Globus pallidus (tissue), 1 donor: Measurements from ENCODE around the gene IL16.

Source experiments
- DNase-seq: peaks from one replicate; pipeline ENCODE4 v3.0.0-alpha.2; 2015; ENCODE audit warnings: low spot score

The IL16 gene

DNA sequence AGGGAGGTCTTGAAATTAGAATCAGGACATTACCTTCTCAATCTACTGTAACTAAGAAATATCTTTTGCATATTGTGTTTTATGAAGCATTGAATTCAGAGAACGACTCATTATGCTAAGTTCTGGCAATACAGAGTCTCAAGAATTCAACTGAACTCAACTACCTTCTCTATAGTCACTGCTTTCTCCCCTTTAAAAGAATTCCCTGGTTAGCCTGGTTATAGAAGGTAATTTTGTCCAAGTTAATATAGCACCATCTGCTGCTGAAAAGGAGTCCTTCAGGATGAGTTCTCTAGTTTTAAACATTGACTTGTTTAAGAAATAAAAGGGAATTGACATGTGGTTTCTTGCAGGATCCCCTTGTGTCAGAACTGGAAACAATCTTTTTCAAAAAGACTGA lies 60.2 kb downstream of the IL16 start:
- DNase-seq: peak; percentile 11

DNA sequence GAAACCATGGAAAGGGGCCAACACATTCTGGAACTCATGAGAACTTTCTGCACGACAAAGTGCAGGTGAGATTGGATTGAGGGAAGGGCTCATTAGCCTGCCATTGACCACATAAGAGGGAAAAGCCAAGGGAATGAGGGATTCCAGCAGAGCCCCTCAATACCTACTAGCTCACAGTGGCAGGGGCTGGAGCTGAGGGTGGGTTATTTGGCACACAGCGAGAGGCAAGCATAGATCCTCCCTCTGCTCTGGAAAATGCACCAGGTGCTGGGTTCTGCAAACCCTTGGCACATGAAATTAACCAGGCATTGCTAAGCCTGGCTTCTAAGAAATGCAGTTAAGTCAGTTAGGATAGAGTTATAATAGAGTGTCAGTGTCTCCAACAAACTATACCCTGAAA lies 60.8 kb downstream of the IL16 start:
- DNase-seq: no peak

DNA sequence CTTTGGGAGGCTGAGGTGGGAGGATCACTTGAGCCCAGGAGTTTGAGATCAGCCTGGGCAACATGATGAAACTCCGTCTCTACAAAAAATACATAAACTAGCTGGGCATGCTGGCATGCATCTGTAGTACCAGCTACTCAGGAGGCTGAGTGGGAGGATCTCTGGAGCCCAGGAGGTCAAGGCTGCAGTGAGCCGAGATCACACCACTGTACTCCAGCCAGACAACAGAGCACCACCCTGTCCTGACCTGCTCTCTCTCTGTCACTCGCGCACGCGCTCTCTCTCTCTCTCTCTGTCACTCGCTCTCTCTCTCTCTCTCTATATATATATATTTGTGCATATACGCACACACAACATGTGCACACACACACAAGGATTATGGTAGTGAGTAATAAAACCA lies 61.8 kb downstream of the IL16 start:
- no peak for DNase-seq

DNA sequence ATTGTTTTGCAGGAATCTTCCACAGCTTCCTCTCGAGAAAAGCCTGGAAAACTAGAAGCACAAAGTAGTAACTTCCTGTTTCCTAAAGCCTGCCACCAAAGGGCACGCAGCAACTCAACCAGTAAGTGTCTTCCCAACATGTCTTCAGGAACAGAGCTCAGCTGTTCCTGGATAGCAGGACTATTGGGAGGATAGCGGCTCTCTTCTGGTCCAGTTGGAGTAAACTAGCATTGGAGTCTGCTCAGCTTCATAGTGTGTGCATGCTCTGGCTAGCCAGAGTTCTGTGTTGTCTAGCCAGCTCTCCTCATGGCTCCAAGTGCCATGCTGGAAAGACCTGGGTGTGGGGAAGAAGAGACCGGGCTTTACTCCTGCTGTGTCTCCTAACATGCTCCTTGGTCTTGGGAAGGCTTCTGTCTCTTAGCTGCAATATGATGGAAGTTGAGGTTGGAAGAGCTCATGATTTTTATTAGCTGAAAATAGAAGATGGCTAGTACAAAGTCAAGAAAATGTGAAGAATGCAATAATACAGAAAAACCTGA lies 63.1 kb downstream of the IL16 start:
- DNase-seq: no peak

DNA sequence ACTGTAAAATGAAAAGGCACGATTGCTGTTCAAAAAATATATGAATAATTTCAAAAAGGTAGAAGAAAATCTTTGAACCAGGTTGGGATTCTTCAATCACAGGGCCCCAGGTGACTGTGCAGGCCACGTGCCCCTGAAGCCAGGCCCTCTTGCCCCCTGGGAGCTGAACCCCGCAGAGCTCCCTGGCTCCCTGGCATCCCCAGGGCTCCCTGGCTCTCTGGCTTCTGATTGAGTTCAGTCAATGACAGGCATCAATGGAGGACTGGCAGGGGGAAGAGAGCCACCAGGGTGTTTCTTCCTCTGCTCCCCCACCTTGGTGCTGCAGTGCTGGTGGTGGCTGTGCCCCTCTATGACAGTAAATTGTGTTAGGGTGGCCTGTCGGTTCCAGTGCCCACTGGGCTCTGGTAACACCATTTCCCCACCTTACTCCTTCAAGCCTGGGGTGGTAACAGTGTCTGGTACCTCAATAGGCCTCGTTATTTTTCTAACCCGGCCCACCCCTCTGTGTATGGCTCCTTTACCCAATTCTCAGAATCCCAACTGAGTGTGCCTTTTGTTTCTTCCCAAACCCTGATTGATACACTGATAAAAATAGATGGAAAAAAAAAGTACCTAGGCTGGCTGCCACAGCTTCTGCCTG lies 64.6 kb downstream of the IL16 start:
- DNase-seq: no peak

DNA sequence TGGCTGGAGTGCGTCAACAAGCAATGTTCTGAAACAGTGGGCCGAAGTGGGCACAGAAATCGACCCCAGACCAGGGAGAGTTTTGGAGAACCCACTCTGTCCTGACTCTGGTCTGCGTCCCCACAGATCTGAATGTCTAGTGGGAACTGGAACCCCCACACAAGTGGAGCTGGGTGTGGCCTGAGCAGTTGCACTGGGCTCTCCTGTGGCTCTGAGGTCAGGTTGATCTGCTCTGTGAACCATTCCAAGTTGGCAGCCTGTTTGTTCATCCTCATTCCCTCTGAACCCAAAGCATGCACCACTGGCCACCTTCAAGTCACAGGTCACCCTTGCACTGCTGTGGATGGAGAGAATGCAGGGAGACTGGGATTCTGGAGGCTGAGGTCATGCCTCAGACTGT lies 66.8 kb downstream of the IL16 start:
- no peak for DNase-seq

DNA sequence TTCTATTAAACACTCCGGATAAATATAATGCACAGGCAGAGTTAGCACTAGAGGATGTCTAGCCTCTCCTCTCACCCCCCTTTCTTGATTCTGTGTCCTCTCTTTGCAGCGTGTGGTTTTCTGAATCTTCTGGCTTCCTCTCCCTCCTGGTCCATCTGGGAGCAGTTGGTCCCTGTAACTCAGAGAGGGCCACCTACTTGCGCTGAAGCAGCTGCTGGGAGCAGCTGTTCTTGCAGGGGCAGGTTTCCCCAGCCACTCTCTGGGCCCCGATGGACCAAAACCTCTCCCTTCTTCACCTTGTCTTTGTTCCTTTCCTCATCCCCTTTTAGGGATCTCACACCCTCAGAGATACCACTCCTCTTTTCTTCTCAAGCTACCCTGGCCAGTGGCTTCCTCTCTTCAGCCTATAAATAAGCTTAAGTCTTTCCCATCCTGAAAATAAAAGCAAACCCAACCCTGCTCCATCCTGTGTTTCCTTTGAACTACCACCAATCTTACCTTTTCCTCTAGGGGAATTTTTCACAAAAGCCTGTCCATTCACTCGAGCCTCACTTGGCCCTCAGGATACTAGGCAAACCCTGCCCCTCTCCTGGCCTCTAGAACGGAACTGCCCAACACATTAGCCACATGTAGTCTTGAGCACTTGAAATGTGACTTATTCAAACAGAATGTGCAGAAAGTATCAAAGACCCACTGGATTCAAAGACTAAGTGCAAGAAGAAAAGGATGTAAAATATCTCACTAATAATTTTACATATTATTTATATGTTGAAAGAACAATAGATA lies 67.6 kb downstream of the IL16 start:
- no peak for DNase-seq

DNA sequence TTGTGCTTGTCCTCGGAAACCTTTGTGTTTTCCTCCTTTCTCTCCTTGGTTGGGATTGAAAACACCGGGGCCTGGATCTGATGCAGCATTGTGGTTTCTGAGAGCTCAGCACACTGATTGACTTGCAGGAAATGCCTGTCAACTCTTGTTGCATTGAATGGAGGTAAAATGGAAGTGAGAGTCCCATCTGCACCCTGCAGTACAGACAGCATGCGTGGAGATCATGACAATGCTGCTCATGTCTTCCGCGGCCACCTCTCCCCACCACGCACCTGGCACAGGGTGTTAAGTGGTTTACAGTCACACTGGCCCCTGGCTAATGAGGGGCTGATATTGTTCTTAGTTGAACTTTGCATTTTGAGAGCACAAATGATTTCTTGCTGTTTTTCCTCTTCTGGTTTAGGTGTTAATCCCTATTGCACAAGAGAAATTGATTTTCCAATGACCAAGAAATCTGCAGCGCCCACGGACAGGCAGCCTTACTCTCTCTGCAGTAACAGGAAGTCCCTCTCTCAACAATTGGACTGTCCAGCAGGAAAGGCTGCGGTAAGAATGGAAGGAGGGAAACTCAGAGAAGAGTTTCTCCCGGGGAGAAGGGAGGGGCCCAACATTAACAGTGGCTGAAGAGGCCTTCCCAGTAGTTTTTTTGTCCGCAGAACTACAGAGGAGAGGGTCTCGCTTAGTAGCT lies 68.7 kb downstream of the IL16 start:
- no peak for DNase-seq

DNA sequence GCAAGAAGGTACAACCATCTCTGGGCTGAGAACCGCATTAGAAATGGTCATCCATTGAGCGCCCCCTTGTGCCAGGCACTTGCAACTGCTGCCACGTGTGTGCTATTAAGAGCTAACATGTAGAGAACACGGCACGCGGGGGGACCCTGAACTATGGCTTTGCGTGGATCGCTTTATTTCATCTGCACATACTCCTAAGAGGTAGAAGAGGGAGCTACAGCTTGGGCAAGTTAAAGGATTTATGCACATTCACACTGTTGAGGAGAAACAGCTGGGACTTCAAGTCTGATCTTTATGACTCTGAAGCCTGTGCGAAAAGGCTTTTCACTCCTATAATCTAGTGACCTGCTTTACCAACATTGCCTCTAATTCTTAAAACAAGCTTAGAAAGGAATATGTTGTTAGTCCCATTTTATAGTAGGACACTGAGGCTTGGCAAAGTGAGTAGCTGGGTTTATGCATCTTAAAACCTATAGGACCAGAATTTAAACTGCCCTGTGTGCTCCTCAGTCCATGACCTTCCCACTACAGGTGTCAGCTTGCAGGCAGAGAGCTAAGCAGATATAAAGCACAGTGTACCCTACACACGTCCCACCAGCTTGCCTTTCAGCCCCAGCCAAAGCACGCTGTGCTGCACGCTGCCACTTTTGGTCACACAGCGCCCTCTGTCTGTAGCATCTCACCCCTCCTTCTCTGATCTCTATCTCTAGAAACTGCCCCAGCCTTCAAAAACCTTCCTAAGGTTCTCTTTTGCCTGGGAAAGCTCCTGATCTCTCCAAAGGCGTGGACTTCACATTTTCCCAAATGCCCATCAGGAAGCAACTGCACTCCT lies 69.5 kb downstream of the IL16 start:
- DNase-seq: peak; percentile 77

DNA sequence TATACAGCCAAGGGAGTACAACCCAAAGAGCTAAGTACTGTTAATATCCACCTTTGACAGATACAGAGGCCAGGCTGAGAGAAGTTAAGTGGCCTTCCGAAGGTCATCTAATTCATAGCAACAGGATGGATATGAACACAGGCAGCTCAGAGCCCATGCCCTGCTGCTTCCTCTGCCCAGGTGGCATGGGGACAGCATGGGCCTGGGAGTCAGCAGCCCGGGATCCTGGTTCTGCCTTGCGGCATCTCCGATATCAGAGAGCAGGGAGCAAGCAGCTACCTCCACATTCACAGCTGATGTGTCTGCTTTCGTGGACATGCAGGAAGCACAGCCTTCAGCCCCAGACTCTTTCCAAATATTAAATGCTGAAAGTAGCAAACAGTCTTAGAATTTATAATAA lies 71.7 kb downstream of the IL16 start:
- no peak for DNase-seq

DNA sequence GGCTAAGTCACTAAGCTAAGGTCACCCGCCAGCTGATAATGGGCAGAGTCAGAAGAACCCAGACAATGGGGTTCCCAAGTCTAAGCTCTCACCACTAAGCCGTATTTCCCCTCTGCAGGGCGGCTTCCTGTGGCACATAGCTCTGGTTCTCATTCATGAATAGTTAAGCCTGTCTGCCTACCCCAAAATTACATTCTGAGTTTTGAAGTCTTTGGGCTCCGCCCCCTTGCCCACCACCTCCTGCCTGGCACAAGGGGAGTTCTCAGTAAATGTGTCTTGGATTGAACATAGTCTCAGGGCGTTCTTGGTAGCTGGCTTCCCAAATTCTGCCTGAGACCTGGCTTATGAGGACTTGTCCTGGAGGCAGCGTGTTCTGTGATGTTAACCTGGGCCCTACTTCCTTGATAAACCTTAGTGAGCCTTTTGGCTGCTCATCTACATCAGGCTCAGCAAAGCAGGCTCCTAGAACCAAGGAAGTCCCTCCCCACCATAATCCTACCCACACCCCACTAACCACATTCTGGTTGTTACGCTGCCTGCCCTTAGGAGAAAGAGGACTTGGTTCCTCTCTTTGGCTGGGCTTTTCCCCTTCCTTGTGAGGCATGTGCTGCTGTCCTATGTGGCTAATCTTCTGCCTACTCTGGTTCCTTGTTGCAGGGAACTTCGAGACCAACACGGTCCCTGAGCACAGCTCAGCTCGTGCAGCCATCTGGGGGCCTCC lies 72.4 kb downstream of the IL16 start:
- no peak for DNase-seq

DNA sequence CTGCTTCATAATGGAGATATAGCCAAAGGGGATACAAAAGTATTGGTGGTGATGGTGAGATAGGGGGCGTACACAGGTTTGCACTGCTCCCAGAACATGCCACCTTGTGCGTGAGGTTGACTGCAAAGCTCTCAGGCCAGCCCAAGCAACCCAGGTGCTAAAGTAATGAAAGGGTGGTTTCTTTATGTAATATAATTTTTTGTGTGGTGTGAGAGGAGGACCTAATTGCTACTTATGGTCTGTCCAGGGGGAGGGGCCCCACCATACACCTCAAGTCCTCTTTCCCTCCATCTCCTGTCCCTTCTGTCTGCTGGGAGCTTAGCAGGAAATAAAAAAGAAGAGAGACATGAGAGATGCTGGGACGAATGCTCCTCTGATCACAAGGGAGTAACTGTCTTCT lies 73.5 kb downstream of the IL16 start:
- no peak for DNase-seq

DNA sequence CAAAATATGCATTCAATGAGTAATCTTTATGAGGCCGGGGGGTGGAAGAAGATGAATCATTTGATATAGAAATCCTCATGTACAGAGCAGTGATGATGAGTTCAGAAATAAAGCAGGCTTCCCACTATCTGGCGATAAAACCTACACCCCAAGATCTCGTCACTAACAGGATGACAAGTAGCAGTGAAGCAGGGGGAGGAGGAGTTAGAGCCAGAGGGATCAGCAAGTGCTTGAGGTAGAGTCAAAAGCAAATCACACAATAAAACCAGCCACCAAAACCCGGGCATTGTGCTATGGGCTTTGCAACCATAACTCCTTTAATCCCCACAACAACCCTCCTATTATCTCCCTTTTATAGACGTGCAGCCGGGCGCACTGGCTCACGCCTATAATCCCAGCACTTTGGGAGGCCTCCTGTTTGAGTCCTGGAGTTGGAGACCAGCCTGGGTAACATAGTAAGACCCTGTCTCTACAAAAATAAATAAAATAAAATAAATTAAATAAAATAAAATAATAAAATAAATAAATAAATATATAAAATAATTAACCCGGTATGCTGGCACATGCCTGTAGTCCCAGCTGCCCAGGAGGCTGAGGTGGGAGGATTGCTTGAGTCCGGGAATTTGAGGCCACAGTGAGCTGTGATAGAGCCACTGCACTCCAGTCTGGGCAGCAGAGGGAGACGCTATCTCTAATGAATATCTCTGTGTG lies 74.3 kb downstream of the IL16 start:
- DNase-seq: no peak

DNA sequence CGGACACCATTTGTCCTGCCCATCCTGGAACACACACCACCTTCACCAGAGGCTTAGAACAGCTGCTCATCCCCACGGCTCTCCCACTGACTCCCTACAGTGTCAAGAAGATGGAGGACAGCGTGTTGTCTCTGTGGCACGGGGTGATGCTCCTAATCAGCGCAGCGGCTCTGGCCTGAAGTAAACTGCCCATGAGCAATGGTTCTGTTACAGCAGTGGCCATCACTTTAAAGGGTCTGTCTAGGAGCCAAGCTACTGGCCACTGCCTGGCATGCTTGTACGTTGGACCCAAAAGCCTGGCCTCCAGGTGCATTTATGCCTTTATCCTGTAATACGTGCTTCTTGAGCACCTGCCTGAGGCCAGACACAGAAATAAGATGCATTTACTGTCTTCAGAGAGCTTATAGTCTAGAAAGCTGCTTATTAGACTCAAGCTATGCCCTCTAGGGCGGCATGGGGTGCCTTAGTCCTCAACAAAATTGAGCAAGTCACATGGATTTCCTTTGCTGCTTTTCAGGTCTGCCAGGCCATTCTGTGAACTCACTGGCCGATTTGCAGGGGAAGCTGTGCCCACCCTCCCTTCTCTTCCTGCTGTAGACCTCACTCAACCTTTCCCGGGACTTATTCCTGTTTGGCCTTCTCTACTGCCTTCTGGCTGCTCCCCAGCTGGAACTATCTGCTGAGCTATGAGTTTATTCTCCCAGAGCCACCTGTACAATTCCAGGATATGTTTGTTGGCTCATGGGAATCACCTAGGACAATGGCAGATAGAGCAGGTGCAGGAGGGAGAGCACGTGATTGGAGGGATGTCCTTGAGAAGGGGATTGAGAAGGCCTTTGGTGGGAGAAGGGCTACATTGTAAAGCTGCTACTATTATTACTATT lies 75.3 kb downstream of the IL16 start:
- no peak for DNase-seq

DNA sequence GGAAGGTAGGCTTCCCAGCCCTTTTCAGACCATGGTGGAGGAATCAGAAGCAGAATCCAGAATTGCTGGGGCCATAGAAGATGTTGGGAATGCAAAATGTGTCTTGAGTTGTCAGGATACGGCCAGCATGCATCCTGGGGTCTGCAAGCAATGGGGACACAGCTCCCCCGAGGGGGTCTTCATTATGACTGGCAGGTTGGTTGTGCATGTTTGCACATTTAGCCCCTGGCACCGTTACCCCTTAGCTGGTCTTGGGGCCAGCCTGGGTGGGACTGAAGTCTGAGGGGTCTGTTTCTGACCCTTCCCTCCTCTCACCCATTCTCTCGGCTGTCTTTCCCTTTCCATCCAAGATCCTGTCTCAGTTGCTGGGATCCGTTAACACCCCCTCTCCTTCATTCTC lies 76.5 kb downstream of the IL16 start:
- DNase-seq: no peak

DNA sequence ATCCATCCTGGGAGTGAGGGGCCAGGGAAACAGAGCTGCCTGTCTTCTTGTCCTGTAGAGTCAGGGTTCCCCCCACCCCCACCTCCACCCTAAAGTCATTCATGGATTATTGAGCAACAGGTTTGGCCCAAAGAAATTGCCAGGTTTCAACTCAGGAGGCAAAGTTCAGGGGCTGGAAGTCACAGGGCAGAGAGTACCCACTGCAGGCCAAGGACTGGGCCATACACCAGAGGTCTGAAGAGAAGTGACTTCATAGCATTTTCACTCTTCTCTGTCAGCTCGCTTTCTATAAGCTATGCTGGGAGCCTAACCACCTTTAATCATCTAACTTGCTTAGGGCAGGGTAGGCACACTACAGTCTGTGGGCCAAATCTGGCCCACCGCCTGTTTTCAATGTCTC lies 77.2 kb downstream of the IL16 start:
- no peak for DNase-seq

DNA sequence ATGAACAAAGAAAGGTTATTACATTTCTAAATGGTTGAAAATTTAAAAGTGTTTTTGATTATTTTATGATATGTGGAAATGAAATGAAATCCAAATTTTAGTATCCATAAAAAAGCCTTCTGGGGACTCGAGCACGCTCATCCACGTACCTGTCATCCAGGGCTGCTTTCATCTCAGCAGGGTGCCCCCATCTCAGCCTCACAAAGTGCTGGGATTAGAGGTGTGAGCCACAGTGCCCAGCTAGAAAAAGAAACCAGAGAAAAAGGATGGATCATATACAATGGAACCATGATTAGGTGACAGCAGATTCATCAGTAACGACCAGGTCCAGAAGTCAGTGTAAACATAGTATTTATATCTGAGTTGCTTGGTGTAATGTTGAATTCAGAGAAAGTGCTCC lies 77.6 kb downstream of the IL16 start:
- DNase-seq: no peak

DNA sequence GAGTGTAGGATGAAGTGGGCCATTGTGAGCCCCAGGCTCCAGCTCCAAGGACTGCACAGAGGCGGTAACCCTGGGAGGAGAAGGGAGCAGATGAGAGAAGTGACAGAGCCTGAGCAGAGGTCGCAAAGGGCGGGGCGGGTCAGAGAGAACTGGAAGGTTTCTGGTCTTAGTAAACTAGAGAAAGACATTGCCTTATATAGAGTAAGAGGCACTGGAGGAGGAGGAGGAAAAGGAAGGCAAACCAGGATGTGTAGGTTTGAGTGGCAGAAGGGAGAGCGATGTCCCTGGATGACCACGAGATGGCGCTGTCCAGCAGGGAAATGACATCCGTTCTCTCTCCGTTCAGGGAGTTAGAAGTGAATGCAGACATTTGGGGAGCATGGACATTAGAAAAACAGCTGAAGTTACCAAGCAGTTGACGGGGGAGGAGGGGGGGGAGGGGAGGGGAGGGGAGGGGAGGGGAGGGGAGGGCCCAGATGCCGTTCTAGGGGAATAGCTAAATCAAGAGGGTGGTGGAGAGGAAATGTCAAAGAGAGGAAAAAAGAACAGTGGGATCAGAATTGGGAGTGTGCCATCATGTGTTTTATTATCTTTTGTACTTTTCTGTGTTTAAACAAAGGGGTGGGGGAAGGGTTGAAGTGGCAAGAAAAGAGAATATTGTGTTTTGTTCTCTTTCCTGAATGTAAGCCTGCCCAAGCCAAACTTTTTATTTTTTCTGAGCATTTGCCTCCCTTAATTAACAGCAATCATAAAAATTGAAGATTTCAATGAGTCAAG lies 78.4 kb downstream of the IL16 start:
- peak; percentile 82 for DNase-seq
